WTC11 (cell line): Measurements from ENCODE around the gene NLGN1.

Source experiments
- FOXK1 ChIP-seq: sonication (generic); formaldehyde crosslinking; IDR thresholded peaks from 2 replicates; pipeline ENCODE4 v1.8.0; 2022; ENCODE audit warnings: mild to moderate bottlenecking, moderate library complexity, missing genetic modification reagents
- GRHL2 ChIP-seq: fragments of 250-450 bp; sonication (Bioruptor Pico); IDR thresholded peaks from 2 replicates; pipeline ENCODE4 v1.8.0; 2022; ENCODE audit warnings: mild to moderate bottlenecking, moderate library complexity; ENCODE audit not compliant: insufficient replicate concordance, severe bottlenecking
- TCF7 ChIP-seq: sonication (generic); formaldehyde crosslinking; IDR thresholded peaks from 2 replicates; pipeline ENCODE4 v1.8.0; 2022; ENCODE audit warnings: mild to moderate bottlenecking, low read depth, missing genetic modification reagents, moderate library complexity
- TF ChIP-seq, protein P1 (sequence below): fragments of 200-600 bp; IDR thresholded peaks from 2 replicates; pipeline ENCODE4 v1.8.0; 2022; ENCODE audit warnings: antibody characterized with exemption
- TF ChIP-seq, protein P2 (sequence below): sonication (generic); formaldehyde crosslinking; IDR thresholded peaks from 2 replicates; pipeline ENCODE4 v1.8.1; 2023; ENCODE audit warnings: mild to moderate bottlenecking, missing genetic modification reagents, moderate library complexity
- TF ChIP-seq, protein P3 (sequence below): sonication (generic); formaldehyde crosslinking; IDR thresholded peaks from 2 replicates; pipeline ENCODE4 v1.8.0; 2022; ENCODE audit warnings: mild to moderate bottlenecking, missing genetic modification reagents
- TF ChIP-seq, protein P4 (sequence below): sonication (generic); formaldehyde crosslinking; IDR thresholded peaks from 2 replicates; pipeline ENCODE4 v1.8.1; 2022; ENCODE audit warnings: low read depth, missing genetic modification reagents, borderline replicate concordance

DNA sequence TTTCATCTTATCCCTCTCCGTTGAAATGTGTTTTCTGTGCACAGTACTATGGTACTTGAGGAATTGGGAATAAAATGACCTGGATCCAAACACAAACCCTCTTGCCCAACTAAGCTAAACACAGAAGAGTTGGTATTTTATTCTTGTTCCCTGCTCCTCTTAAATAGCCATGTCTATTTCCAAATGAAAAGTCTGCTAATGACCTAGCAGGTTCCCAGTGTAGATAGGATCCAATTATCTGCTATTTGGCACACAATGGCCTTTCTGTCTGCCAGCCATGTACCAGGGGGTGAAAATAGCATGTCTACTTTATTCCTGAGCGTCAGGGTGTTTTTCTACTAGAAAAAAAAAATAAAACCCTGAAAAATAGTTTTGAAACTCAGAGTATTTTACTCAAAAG lies 804.6 kb downstream of the NLGN1 start:
- TF ChIP-seq, protein P1, sequence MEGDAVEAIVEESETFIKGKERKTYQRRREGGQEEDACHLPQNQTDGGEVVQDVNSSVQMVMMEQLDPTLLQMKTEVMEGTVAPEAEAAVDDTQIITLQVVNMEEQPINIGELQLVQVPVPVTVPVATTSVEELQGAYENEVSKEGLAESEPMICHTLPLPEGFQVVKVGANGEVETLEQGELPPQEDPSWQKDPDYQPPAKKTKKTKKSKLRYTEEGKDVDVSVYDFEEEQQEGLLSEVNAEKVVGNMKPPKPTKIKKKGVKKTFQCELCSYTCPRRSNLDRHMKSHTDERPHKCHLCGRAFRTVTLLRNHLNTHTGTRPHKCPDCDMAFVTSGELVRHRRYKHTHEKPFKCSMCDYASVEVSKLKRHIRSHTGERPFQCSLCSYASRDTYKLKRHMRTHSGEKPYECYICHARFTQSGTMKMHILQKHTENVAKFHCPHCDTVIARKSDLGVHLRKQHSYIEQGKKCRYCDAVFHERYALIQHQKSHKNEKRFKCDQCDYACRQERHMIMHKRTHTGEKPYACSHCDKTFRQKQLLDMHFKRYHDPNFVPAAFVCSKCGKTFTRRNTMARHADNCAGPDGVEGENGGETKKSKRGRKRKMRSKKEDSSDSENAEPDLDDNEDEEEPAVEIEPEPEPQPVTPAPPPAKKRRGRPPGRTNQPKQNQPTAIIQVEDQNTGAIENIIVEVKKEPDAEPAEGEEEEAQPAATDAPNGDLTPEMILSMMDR = no peak
- no peak for TF ChIP-seq TCF7 (CRISPR knock-in tag)
- TF ChIP-seq, protein P2, sequence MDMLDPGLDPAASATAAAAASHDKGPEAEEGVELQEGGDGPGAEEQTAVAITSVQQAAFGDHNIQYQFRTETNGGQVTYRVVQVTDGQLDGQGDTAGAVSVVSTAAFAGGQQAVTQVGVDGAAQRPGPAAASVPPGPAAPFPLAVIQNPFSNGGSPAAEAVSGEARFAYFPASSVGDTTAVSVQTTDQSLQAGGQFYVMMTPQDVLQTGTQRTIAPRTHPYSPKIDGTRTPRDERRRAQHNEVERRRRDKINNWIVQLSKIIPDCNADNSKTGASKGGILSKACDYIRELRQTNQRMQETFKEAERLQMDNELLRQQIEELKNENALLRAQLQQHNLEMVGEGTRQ (CRISPR knock-in tag) = no peak
- TF ChIP-seq FOXK1 (CRISPR knock-in tag) = no peak
- TF ChIP-seq, protein P3, sequence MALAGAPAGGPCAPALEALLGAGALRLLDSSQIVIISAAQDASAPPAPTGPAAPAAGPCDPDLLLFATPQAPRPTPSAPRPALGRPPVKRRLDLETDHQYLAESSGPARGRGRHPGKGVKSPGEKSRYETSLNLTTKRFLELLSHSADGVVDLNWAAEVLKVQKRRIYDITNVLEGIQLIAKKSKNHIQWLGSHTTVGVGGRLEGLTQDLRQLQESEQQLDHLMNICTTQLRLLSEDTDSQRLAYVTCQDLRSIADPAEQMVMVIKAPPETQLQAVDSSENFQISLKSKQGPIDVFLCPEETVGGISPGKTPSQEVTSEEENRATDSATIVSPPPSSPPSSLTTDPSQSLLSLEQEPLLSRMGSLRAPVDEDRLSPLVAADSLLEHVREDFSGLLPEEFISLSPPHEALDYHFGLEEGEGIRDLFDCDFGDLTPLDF (CRISPR knock-in tag) = no peak
- TF ChIP-seq, protein P4, sequence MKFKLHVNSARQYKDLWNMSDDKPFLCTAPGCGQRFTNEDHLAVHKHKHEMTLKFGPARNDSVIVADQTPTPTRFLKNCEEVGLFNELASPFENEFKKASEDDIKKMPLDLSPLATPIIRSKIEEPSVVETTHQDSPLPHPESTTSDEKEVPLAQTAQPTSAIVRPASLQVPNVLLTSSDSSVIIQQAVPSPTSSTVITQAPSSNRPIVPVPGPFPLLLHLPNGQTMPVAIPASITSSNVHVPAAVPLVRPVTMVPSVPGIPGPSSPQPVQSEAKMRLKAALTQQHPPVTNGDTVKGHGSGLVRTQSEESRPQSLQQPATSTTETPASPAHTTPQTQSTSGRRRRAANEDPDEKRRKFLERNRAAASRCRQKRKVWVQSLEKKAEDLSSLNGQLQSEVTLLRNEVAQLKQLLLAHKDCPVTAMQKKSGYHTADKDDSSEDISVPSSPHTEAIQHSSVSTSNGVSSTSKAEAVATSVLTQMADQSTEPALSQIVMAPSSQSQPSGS (CRISPR knock-in tag) = no peak
- TF ChIP-seq GRHL2 (CRISPR knock-in tag) = no peak
